ENCODE data around the gene ZNF408. TPM values are rescaled to one million over a fixed set of nuclear protein-coding genes. Genes with fewer than 3 reads are reported as not detected.

The ZNF408 gene
- total RNA-seq, 2 experiments from 2014 or later: 13.8 to 15.2 TPM

DNA sequence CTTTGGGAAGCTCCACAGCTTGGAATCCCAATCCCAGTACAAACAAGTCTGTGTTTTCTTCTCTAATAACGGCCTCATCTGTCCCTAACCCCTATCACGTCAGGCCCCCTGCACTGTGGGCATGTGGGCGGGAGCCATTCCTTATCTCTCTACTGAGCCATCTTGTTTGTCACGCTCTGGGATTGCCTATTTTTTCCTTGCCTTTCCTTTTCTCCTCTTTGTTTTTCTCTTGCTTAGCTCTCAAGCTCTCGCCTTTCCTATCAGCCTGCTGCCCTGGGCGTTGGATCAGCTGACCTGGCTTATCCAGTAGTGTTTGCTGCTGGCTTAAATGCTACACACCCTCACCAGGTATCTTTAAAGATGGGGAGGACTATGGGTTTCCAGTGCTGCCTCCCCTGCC lies 36.2 kb upstream of the ZNF408 start:
- H3K36me3 ChIP-seq (ENCODE audit: insufficient read depth, low read length): peaks cover 58% of the 10 kb centered on the region
- intact Hi-C loops (cut with micrococcal nuclease; ENCODE audit: unreplicated experiment): no loop called here
- ChIA-PET CTCF (ENCODE audit: unreplicated experiment) (no interaction called here), POLR2A (no interaction called here)
- H2AFZ ChIP-seq (ENCODE audit: low read length): no peak overlapping the region
- no peak overlapping the region for H3K4me2 ChIP-seq (ENCODE audit: low read length)
- no peaks in the 10 kb centered on the region for H3K9me2 ChIP-seq (ENCODE audit: insufficient read depth, low read length)
- H3K4me1 ChIP-seq (ENCODE audit: insufficient read depth, low read length, poor library complexity, severe bottlenecking): no peaks in the 10 kb centered on the region
- DNase-seq (ENCODE audit: low spot score): no peak
- H3K27ac ChIP-seq (ENCODE audit: low read depth, low read length, poor library complexity, severe bottlenecking): no peak overlapping the region
- BruUV-seq (replicated peaks): no TSS peak
- H3K9me3 ChIP-seq (ENCODE audit: low read length): no peaks in the 10 kb centered on the region
- TF ChIP-seq, protein P1, sequence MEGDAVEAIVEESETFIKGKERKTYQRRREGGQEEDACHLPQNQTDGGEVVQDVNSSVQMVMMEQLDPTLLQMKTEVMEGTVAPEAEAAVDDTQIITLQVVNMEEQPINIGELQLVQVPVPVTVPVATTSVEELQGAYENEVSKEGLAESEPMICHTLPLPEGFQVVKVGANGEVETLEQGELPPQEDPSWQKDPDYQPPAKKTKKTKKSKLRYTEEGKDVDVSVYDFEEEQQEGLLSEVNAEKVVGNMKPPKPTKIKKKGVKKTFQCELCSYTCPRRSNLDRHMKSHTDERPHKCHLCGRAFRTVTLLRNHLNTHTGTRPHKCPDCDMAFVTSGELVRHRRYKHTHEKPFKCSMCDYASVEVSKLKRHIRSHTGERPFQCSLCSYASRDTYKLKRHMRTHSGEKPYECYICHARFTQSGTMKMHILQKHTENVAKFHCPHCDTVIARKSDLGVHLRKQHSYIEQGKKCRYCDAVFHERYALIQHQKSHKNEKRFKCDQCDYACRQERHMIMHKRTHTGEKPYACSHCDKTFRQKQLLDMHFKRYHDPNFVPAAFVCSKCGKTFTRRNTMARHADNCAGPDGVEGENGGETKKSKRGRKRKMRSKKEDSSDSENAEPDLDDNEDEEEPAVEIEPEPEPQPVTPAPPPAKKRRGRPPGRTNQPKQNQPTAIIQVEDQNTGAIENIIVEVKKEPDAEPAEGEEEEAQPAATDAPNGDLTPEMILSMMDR (conservative IDR thresholded peaks at IDR 0.05; ENCODE audit: low read length): no peak
- no peak for TF ChIP-seq EZH2phosphoT487 (IDR thresholded peaks at IDR 0.05; ENCODE audit: borderline replicate concordance, low read depth, low read length)
- no peak overlapping the region for H3K4me3 ChIP-seq (ENCODE audit: low read depth, low read length, poor library complexity, severe bottlenecking)
- no peaks in the 10 kb centered on the region for H3K79me2 ChIP-seq (ENCODE audit: insufficient read depth, low read depth, low read length)
- no peaks in the 10 kb centered on the region for H4K20me1 ChIP-seq (ENCODE audit: insufficient read depth, low read length)

DNA sequence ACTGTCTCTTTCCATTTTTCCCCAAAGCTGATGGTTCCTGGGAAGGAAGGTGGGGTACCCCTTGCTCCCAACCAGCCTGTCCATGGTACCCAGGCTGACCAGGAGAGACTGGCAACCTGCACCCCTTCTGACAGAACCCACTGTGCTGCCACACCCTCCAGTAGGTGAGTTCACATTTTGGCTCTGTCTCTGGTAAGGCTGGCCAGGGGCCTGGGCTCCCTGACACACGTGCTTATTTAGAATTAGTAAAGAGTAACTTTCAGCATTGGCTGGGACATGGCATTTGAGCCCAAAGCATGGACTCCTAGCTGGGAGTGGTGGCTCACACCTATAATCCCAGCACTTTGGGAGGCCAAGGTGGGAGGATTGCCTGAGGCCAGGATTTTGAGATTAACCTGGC lies 35.5 kb upstream of the ZNF408 start:
- no peaks in the 10 kb centered on the region for H3K9me2 ChIP-seq (ENCODE audit: insufficient read depth, low read length)

DNA sequence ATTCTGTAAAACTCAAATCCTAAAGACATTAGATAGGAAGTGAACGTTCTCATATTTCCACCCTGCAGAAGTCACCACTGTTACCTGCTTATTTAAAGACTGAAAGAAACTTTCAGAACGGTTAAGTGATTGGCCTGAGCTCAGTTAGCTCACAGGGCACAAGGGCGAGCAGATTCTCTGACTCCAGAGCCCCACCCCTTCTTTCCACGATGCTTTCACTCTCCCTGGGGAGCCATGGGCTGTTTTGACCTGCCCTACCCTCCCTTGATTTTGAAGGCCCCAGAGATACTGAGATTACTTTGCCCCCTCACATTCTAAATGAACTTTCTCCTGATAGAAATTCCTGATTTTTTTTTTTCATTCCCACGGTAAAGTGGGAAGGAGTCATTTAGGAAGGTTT lies 34.3 kb upstream of the ZNF408 start:
- no TSS peak for BruUV-seq (replicated peaks)
- ChIA-PET POLR2A (no interaction called here), CTCF (ENCODE audit: unreplicated experiment) (no interaction called here)
- Histone ChIP-seq H3K9me3 (ENCODE audit: low read length) (no peaks in the 10 kb centered on the region), H3K79me2 (ENCODE audit: insufficient read depth, low read depth, low read length) (no peaks in the 10 kb centered on the region), H3K4me1 (ENCODE audit: insufficient read depth, low read length, poor library complexity, severe bottlenecking) (no peaks in the 10 kb centered on the region), H3K27ac (ENCODE audit: low read depth, low read length, poor library complexity, severe bottlenecking) (no peak overlapping the region), H4K20me1 (ENCODE audit: insufficient read depth, low read length) (no peaks in the 10 kb centered on the region), H3K4me2 (ENCODE audit: low read length) (no peak overlapping the region), H3K9me2 (ENCODE audit: insufficient read depth, low read length) (no peaks in the 10 kb centered on the region), H3K36me3 (ENCODE audit: insufficient read depth, low read length) (peaks cover 68% of the 10 kb centered on the region), H3K4me3 (ENCODE audit: low read depth, low read length, poor library complexity, severe bottlenecking) (no peak overlapping the region), H2AFZ (ENCODE audit: low read length) (no peak overlapping the region)
- no peak for DNase-seq (ENCODE audit: low spot score)
- no peak for TF ChIP-seq EZH2phosphoT487 (IDR thresholded peaks at IDR 0.05; ENCODE audit: borderline replicate concordance, low read depth, low read length)
- TF ChIP-seq, protein P1 (conservative IDR thresholded peaks at IDR 0.05; ENCODE audit: low read length): no peak
- intact Hi-C loops (cut with micrococcal nuclease; ENCODE audit: unreplicated experiment): no loop called here

More for the DNA sequence above, 35.5 kb upstream of the ZNF408 start:
- POLR2A ChIA-PET: no interaction called here
- H2AFZ ChIP-seq (ENCODE audit: low read length): no peak overlapping the region
- H3K9me3 ChIP-seq (ENCODE audit: low read length): no peaks in the 10 kb centered on the region
- no peaks in the 10 kb centered on the region for H3K4me1 ChIP-seq (ENCODE audit: insufficient read depth, low read length, poor library complexity, severe bottlenecking)
- intact Hi-C loops (cut with micrococcal nuclease; ENCODE audit: unreplicated experiment): no loop called here
- H3K36me3 ChIP-seq (ENCODE audit: insufficient read depth, low read length): peaks cover 59% of the 10 kb centered on the region
- no peak overlapping the region for H3K4me2 ChIP-seq (ENCODE audit: low read length)
- H3K27ac ChIP-seq (ENCODE audit: low read depth, low read length, poor library complexity, severe bottlenecking): no peak overlapping the region
- no peak for TF ChIP-seq EZH2phosphoT487 (IDR thresholded peaks at IDR 0.05; ENCODE audit: borderline replicate concordance, low read depth, low read length)
- TF ChIP-seq, protein P1 (conservative IDR thresholded peaks at IDR 0.05; ENCODE audit: low read length): no peak
- no TSS peak for BruUV-seq (replicated peaks)
- H4K20me1 ChIP-seq (ENCODE audit: insufficient read depth, low read length): no peaks in the 10 kb centered on the region
- CTCF ChIA-PET (ENCODE audit: unreplicated experiment): no interaction called here
- no peak for DNase-seq (ENCODE audit: low spot score)
- H3K4me3 ChIP-seq (ENCODE audit: low read depth, low read length, poor library complexity, severe bottlenecking): no peak overlapping the region
- H3K79me2 ChIP-seq (ENCODE audit: insufficient read depth, low read depth, low read length): no peaks in the 10 kb centered on the region

Measured in OCI-LY7 (cell line).